HepG2 (cell line): ENCODE data around the gene ZNF331. TPM values are rescaled to one million over a fixed set of nuclear protein-coding genes. Genes with fewer than 3 reads are reported as not detected.

ENCODE experiments used
- IRF2 ChIP-seq: IDR thresholded peaks from 2 replicates; pipeline ENCODE4 v1.6.1; 2018; ENCODE audit warnings: missing genetic modification reagents, missing compliant biosample characterization
- RERE ChIP-seq: IDR thresholded peaks from 2 replicates; pipeline ENCODE4 v1.6.1; 2016; ENCODE audit warnings: low read depth, missing genetic modification reagents, missing compliant biosample characterization
- SOX13 ChIP-seq, 3 experiments: fragments of 450-650 bp in 1 of 3; sonication (generic) in 1 of 3; formaldehyde crosslinking in 1 of 3; IDR thresholded peaks in 2 of 3; conservative IDR thresholded peaks in 1 of 3; 2 replicates each; pipeline versions ENCODE4 v1.5.0 to v1.6.1; 2016 to 2020; ENCODE audit warnings: antibody characterized with exemption in 1 of 3, mild to moderate bottlenecking in 1 of 3, missing compliant biosample characterization in 1 of 3, missing genetic modification reagents in 1 of 3, moderate library complexity in 1 of 3
- ZHX2 ChIP-seq, 2 experiments: sonication (generic) in 1 of 2; formaldehyde crosslinking in 1 of 2; IDR thresholded peaks; 2 replicates each; pipeline versions ENCODE4 v1.6.1 to v1.9.0; 2014 to 2022; ENCODE audit warnings: antibody characterized with exemption in 1 of 2, borderline replicate concordance in 1 of 2, inconsistent platforms in 1 of 2, low read depth in 1 of 2, missing genetic modification reagents in 1 of 2
- ZNF543 ChIP-seq: sonication (generic); formaldehyde crosslinking; IDR thresholded peaks from 2 replicates; pipeline ENCODE4 v1.4.0; 2020; ENCODE audit warnings: mild to moderate bottlenecking, missing genetic modification reagents
- ZNF609 ChIP-seq: sonication (generic); formaldehyde crosslinking; IDR thresholded peaks from 2 replicates; pipeline ENCODE4 v1.4.0; 2020; ENCODE audit warnings: mild to moderate bottlenecking, missing genetic modification reagents, borderline replicate concordance
- ZNF775 ChIP-seq: sonication (generic); formaldehyde crosslinking; IDR thresholded peaks from 2 replicates; pipeline ENCODE4 v1.4.0; 2020; ENCODE audit warnings: missing genetic modification reagents, mild to moderate bottlenecking, moderate library complexity, borderline replicate concordance
- polyA plus RNA-seq, 8 experiments: library from polyadenylated mRNA; depleted of rRNA in 3 of 8; stranded (reverse) in 7 of 8; unstranded in 1 of 8; fragments of >200 nt; fragmentation: Illumina TruSeq in 4 of 8; extraction: Trizol in 4 of 8; gene quantifications; 2 replicates each; pipeline versions ENCODE4 v1.2.1 to v1.2.3, GENCODE V29; 2011 to 2016; ENCODE audit warnings: low read depth in 4 of 8, missing spikeins in 1 of 8, mixed read lengths in 1 of 8; ENCODE audit not compliant: insufficient read depth in 1 of 8
- total RNA-seq, 5 experiments: library from RNA; depleted of rRNA; stranded (reverse); fragments of >200 nt; fragmentation: Illumina TruSeq; extraction: Trizol; gene quantifications; 2 replicates each; pipeline ENCODE4 v1.2.3, GENCODE V29; 2016; ENCODE audit warnings: low read depth in 1 of 5

Gene ZNF331
- total and polyA plus RNA-seq, 2 of the 13 experiments (the other 11 are each of a cell fraction or from before 2014, with no cell fraction given) = 8.2 to 13.3 TPM

- no peak for TF ChIP-seq RERE
- no peak for TF ChIP-seq ZNF543 (CRISPR knock-in tag)
- TF ChIP-seq SOX13 (IDR thresholded peaks at IDR 0.05) = no peak
- no peak for TF ChIP-seq SOX13 (CRISPR knock-in tag; conservative IDR thresholded peaks at IDR 0.05 in 1 of 2, IDR thresholded peaks at IDR 0.05 in 1 of 2)
- no peak for TF ChIP-seq IRF2 (CRISPR knock-in tag)
- TF ChIP-seq ZNF775 (CRISPR knock-in tag) = no peak
- TF ChIP-seq ZNF609 (CRISPR knock-in tag) = no peak
- TF ChIP-seq ZHX2 (IDR thresholded peaks at IDR 0.05; ENCODE audit: low read depth) = no peak
- no peak for TF ChIP-seq ZHX2 (CRISPR knock-in tag; IDR thresholded peaks at IDR 0.05; ENCODE audit: borderline replicate concordance)
These were observed 12.0 kb upstream of the ZNF331 start (continued) for GRCh38 chr19:53525922-53526321.
